Gastrocnemius medialis (tissue), 4 donors: ENCODE results near the gene CCL14.

Experiments used
- CTCF ChIP-seq, 5 experiments: fragments of 450-650 bp in 3 of 5; fragments of 200-600 bp in 2 of 5; sonication (generic) in 2 of 5; IDR thresholded peaks in 4 of 5; conservative IDR thresholded peaks in 1 of 5; 1 replicate in 4 of 5; 2 replicates in 1 of 5; pipeline ENCODE4 v1.5.1; 2016 to 2019; ENCODE audit warnings: antibody characterized with exemption in 5 of 5, mild to moderate bottlenecking in 3 of 5, moderate library complexity in 3 of 5
- POLR2A ChIP-seq, 2 donors: fragments of 450-650 bp; IDR thresholded peaks; one replicate each; pipeline ENCODE4 v1.6.1; 2017; ENCODE audit warnings: antibody characterized with exemption in 2 of 2, mild to moderate bottlenecking in 2 of 2, moderate library complexity in 2 of 2

GRCh38 chr17:35972535-35972934 is 14.0 kb downstream of the CCL14 start:
- TF ChIP-seq CTCF (IDR thresholded peaks at IDR 0.05 in 4 of 5, conservative IDR thresholded peaks at IDR 0.05 in 1 of 5) (no peak), POLR2A (IDR thresholded peaks at IDR 0.05) (no peak)
